Esophagus squamous epithelium (tissue), 4 donors: Measurements from ENCODE around the gene ATXN1.

Experiments
- CTCF ChIP-seq, 6 experiments: fragments of 450-650 bp in 4 of 6; fragments of 200-600 bp in 2 of 6; sonication (generic) in 2 of 6; IDR thresholded peaks; one replicate each; pipeline ENCODE4 v1.5.1; 2016 to 2019; ENCODE audit warnings: antibody characterized with exemption in 6 of 6, mild to moderate bottlenecking in 4 of 6, moderate library complexity in 4 of 6
- POLR2A ChIP-seq, 4 donors: fragments of 450-650 bp; IDR thresholded peaks; one replicate each; pipeline ENCODE4 v1.6.1; 2017; ENCODE audit warnings: antibody characterized with exemption in 4 of 4, mild to moderate bottlenecking in 4 of 4, moderate library complexity in 3 of 4

GRCh38 chr6:16665182-16665581, 96.1 kb downstream of the ATXN1 start:
- TF ChIP-seq CTCF (IDR thresholded peaks at IDR 0.05): no peak
- TF ChIP-seq POLR2A (IDR thresholded peaks at IDR 0.05): no peak
